Measurements from ENCODE around the gene ZNF611. TPM values are rescaled to one million over a fixed set of nuclear protein-coding genes. Genes with fewer than 3 reads are reported as not detected.
"Not testable (repeated sequence)": the region's sequence is repeated elsewhere in the genome, so short reads cannot be mapped to it uniquely, and the experiment has no call there.

The ZNF611 gene
- total RNA-seq, 1 experiment from 2014 or later: 22.4 TPM

- H3K27ac Mint-ChIP-seq: no peak overlapping the region
- H3K4me3 Mint-ChIP-seq: no peak overlapping the region
- no peak for DNase-seq (ENCODE audit: low spot score)
- H3K27me3 Mint-ChIP-seq (ENCODE audit: low read depth): peaks cover 16% of the 10 kb centered on the region; the same call in 1 of the 2 replicates
- ATAC-seq: no peak
- ChIA-PET POLR2A (interaction anchor here (0.6 kb wide), 1 partner anchor 966 kb away, joined by 3 read pairs; no protein-coding TSS in a partner anchor), CTCF (interaction anchor here (0.5 to 1.1 kb wide), 4 partner anchors 199 to 641 kb away, joined by 3 to 4 read pairs (median 4); no protein-coding TSS in a partner anchor)
- no peak for TF ChIP-seq ZNF423 (CRISPR knock-in tag; IDR thresholded peaks at IDR 0.05)
- TF ChIP-seq ZSCAN18 (CRISPR knock-in tag; IDR thresholded peaks at IDR 0.05): no peak
- TF ChIP-seq FOXJ3 (CRISPR knock-in tag; IDR thresholded peaks at IDR 0.05; ENCODE audit: borderline replicate concordance): no peak
- no peak for TF ChIP-seq JAZF1 (CRISPR knock-in tag; IDR thresholded peaks at IDR 0.05)
- no peak for TF ChIP-seq E2F1 (CRISPR knock-in tag; IDR thresholded peaks at IDR 0.05)
- no peak for TF ChIP-seq GABPB1 (CRISPR knock-in tag; IDR thresholded peaks at IDR 0.05)
- TF ChIP-seq CREB1 (CRISPR knock-in tag; IDR thresholded peaks at IDR 0.05): no peak
- no peak for TF ChIP-seq ATF3 (CRISPR knock-in tag; conservative IDR thresholded peaks at IDR 0.05)
- TF ChIP-seq ELF4 (CRISPR knock-in tag; IDR thresholded peaks at IDR 0.05; ENCODE audit: low read depth): no peak
- TF ChIP-seq GRHL2 (CRISPR knock-in tag; IDR thresholded peaks at IDR 0.05; ENCODE audit: insufficient replicate concordance, severe bottlenecking): no peak
- no peak for TF ChIP-seq ZNF232 (CRISPR knock-in tag; IDR thresholded peaks at IDR 0.05)
- no peak for TF ChIP-seq ZNF416 (CRISPR knock-in tag; IDR thresholded peaks at IDR 0.05)
- no peak for TF ChIP-seq TP53 (CRISPR knock-in tag; IDR thresholded peaks at IDR 0.05)
- TF ChIP-seq ZMAT4 (CRISPR knock-in tag; IDR thresholded peaks at IDR 0.05): no peak
- no peak for TF ChIP-seq SOX15 (CRISPR knock-in tag; IDR thresholded peaks at IDR 0.05)
- TF ChIP-seq ZNF425 (CRISPR knock-in tag; conservative IDR thresholded peaks at IDR 0.05): no peak
- peaks cover 7% of the 10 kb centered on the region; the same call in 1 of the 2 replicates for H3K9me3 Mint-ChIP-seq
- H3K36me3 Mint-ChIP-seq: peaks cover 6% of the 10 kb centered on the region; the same call in 1 of the 2 replicates
- H3K4me1 Mint-ChIP-seq: peaks cover 18% of the 10 kb centered on the region
These were observed 39.9 kb downstream of the ZNF611 start for GRCh38 chr19:52694921-52695320.

GRCh38 chr19:52694281-52694680 lies 40.6 kb downstream of the ZNF611 start:
- H3K36me3 Mint-ChIP-seq; DNase-seq (ENCODE audit: low spot score); H3K27ac Mint-ChIP-seq; POLR2A ChIA-PET; ATAC-seq; CTCF ChIA-PET; H3K4me3 Mint-ChIP-seq; H3K9me3 Mint-ChIP-seq: not testable (repeated sequence)
- Mint-ChIP-seq H3K4me1 (peaks cover 20% of the 10 kb centered on the region), H3K27me3 (ENCODE audit: low read depth) (peaks cover 21% of the 10 kb centered on the region)

GRCh38 chr19:52692431-52693008 lies 42.3 kb downstream of the ZNF611 start:
- ATAC-seq (no peak), DNase-seq (ENCODE audit: low spot score) (no peak)
- TF ChIP-seq ZNF396 (CRISPR knock-in tag; IDR thresholded peaks at IDR 0.05; ENCODE audit: borderline replicate concordance) (no peak), FOXK1 (CRISPR knock-in tag; IDR thresholded peaks at IDR 0.05) (no peak), ZNF416 (CRISPR knock-in tag; IDR thresholded peaks at IDR 0.05) (no peak), ZNF317 (CRISPR knock-in tag; IDR thresholded peaks at IDR 0.05; ENCODE audit: borderline replicate concordance, low read depth) (no peak), ZNF263 (CRISPR knock-in tag; IDR thresholded peaks at IDR 0.05; ENCODE audit: low read depth) (no peak), TCF7 (CRISPR knock-in tag; IDR thresholded peaks at IDR 0.05; ENCODE audit: low read depth) (no peak), CDX4 (CRISPR knock-in tag; IDR thresholded peaks at IDR 0.05; ENCODE audit: borderline replicate concordance) (no peak), TP53 (CRISPR knock-in tag; IDR thresholded peaks at IDR 0.05) (no peak), MYBL2 (CRISPR knock-in tag; IDR thresholded peaks at IDR 0.05) (no peak), SOX15 (CRISPR knock-in tag; IDR thresholded peaks at IDR 0.05) (no peak), GTF2I (CRISPR knock-in tag; conservative IDR thresholded peaks at IDR 0.05) (no peak), NR2C2 (CRISPR knock-in tag; IDR thresholded peaks at IDR 0.05) (no peak), ZBTB43 (CRISPR knock-in tag; IDR thresholded peaks at IDR 0.05) (no peak)
- H3K27me3 Mint-ChIP-seq (ENCODE audit: low read depth): peaks cover 29% of the 10 kb centered on the region
- H3K4me1 Mint-ChIP-seq: peaks cover 23% of the 10 kb centered on the region
- H3K4me3 Mint-ChIP-seq: peak overlapping the region; percentile 9; the same call in 1 of the 2 replicates
- ChIA-PET CTCF (no interaction called here), POLR2A (no interaction called here)
- H3K27ac Mint-ChIP-seq: no peak overlapping the region
- H3K9me3 Mint-ChIP-seq: peaks cover 7% of the 10 kb centered on the region; the same call in 1 of the 2 replicates
- peaks cover 6% of the 10 kb centered on the region; the same call in 1 of the 2 replicates for H3K36me3 Mint-ChIP-seq

All from WTC11 (cell line).